SIG-M5 treated with dmso at 0.1 percent for 504 hours (cell line): ENCODE results near the gene DCAF17.

ENCODE experiments used
- DNase-seq: peaks from one replicate; lab custom pipeline; 2025; ENCODE audit not compliant: unreplicated experiment; lab: John Stamatoyannopoulos, UW

DCAF17 gene, protein sequence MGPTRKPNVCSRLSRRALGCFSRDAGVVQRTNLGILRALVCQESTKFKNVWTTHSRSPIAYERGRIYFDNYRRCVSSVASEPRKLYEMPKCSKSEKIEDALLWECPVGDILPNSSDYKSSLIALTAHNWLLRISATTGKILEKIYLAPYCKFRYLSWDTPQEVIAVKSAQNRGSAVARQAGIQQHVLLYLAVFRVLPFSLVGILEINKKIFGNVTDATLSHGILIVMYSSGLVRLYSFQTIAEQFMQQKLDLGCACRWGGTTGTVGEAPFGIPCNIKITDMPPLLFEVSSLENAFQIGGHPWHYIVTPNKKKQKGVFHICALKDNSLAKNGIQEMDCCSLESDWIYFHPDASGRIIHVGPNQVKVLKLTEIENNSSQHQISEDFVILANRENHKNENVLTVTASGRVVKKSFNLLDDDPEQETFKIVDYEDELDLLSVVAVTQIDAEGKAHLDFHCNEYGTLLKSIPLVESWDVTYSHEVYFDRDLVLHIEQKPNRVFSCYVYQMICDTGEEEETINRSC

GRCh38 chr2:171434013-171434989 is at the start of gene DCAF17:
DCAF17 (plus strand) TSS chr2:171434226; CDS start chr2:171434578, 352 bp downstream.
- DNase-seq, result peak; percentile 100

DNA sequence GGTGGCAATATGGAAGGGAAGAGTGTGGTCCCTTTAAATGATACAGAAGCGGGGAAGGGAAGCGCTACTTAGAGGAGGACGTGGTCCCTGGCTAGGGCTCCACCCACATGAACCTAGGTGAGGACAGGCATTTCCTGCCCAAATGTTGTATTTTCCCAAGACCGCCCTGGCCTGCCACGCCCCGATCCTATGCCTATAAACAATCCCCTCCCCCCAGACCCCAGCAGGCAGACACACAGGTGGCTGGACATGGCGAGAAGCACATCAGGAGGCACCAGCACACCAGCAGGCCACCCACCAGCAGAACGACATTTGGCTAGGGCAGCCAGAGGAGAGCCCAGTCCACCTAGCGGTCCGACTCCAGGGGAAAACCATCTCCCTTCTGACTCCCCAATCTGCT is 47.4 kb upstream of the DCAF17 start:
- no peak for DNase-seq

- DNase-seq, result no peak
Measured at GRCh38 chr2:171387052-171387451, 47.0 kb upstream of the DCAF17 start.

DNA sequence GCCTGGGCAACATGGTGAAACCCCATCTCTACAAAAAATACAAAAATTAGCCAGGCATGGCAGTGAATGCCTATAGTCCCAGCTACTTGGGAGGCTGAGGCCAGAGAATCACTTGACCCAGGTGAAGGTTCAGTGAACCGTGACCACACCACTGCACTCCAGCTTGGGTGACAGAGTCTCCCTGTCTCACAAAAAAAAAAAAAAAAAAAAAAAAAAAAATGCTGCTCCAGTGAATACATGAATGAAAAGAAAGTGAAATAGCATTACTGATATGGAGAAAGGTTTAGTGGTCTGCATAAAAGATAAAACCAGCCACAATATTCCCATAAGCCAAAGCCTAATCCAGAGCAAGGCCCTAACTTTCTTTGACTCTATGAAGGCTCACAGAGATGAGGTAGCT is 44.7 kb upstream of the DCAF17 start:
- DNase-seq, result no peak

- no peak for DNase-seq
Measured at GRCh38 chr2:171389780-171390179, 44.2 kb upstream of the DCAF17 start.

DNA sequence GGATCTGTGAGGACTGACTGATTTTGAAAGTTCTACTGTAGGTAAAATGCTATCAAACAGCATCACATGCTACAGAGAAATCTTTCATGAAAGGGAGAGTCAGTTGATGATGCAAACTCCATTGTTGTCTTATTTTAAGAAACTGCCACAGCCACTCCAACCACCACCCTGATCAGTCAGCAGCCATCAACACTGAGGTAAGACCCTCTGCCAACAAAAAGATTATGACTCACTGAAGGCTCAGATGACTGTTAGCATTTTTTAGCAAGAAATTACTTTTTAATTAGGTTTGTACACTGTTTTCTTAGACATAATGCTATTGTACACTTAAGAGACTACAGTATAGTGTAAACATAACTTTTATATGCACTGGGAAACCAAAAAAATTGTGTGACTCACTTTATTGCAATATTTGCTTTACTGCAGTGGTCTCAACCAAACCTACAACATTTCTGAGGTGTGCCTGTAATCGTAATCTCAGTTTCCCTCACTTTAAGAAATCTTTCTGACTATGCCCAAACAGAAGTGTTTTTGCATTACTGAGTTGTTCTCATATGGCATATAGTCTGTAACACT is 43.0 kb upstream of the DCAF17 start:
- DNase-seq, result peak; percentile 66

DNA sequence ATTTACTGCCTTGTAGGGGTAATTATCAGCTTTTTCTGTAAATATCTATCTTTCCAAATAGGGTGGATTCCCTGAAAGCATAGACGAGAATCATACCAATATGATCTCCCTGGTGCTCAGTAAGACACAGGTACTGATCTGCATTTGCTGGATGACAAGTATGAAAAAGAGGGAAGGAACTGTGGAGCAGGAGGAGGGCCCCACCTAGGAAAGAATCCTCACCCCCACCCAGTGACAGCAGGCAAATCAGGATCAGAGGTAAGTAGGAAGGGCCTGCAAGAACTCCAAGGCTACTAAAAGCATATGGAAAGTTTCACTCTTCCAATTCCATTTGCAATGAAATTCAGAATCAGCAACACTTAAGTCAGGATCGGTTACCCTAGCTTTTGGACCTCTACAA is 42.5 kb upstream of the DCAF17 start:
- no peak for DNase-seq

- DNase-seq, result no peak
Measured at GRCh38 chr2:171393487-171393886, 40.5 kb upstream of the DCAF17 start.

DNA sequence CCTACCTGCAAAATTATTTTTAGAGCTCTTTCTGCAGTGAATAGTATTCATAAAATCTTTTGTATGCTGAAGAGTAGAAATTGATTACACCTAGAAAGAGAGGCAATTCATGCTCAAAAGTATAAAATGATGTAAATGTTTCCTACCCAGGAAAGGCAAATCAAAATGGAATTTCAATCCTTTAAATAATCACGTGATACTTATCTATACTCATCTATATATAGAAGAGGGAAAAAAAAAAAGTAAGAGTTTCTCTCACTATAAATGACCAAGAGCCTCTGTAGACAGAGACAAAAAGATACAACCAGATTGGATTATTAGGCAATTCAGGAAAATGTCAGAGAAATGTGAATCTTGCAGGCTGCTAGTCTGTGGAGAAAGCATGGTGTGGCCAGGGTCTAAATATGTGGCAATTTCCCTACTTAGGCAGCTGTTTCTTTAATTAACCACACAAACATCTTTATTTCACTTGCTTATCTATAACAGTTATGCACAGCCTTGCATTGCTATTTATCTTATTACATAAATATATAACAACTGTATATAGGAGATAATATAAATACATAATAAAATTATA is 39.8 kb upstream of the DCAF17 start:
- DNase-seq, result peak; percentile 74

- no peak for DNase-seq
Measured at GRCh38 chr2:171399292-171399691, 34.7 kb upstream of the DCAF17 start.

- no peak for DNase-seq
Measured at GRCh38 chr2:171400395-171400794, 33.6 kb upstream of the DCAF17 start.

DNA sequence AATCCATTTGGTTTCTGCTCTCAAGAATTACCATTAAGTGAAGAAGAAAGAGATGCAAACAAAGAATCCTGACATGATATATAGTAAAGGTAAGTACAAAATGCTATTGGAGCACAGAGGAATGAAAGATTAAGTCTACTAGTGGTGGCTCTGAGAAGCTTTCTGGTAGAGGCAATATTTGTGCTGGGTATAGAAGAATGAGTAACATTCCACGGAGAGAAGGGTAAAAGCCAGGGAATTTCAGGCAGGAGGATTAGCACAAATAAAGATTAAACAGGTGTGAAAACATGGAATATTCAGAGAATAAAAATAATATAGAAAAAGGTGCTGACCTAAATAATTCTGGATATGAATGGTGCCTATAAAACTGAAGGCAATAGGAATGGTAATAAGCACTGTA is 32.1 kb upstream of the DCAF17 start:
- no peak for DNase-seq

DNA sequence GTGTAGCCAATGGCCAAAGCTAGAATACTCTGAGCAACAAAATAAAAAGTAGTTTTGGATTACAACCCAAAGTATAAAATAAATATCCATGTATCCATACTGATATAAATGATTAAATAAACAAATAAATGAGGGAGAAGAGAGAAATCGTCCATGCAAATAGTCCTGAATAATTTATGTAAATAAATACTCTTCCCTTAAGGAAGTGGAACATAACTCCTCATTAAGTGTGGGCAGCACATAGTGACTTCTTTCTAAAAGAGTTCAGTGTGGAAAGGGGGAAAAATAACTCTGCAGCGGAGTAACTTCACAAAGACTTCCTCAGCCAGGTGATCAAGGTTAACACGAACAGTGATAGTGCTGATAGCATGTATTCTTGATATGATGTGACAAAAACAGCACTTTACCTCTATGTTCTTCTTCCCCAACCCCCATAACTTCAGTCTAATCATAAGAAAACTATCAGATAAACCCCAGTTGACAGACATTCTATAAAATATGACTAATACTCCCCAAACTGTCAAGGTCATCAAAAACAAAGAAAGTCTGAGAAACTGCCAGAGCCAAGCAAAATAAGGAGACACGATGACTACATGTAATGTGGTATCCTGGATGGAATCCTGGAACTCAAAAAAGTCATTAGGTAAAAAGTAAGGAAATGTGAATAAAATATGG is 31.0 kb upstream of the DCAF17 start:
- no peak for DNase-seq

DNA sequence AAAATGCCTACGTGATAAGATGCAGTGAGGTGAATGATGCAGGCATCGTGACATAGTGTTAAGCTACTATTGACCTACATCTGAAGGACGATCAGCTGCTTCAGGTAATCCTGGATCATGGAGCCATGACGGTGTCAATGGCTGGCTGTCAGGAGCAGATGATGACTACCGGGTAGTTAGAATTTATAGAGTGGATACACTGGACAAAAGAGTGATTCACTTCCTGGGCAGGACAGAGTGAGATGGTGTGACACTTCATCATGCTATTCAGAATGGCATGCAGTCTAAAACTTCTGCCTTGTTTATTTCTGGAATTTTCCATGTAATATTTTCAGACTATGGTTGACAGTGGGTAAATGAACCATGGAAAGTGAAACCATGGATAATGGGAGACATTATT is 29.8 kb upstream of the DCAF17 start:
- DNase-seq, result no peak

DNA sequence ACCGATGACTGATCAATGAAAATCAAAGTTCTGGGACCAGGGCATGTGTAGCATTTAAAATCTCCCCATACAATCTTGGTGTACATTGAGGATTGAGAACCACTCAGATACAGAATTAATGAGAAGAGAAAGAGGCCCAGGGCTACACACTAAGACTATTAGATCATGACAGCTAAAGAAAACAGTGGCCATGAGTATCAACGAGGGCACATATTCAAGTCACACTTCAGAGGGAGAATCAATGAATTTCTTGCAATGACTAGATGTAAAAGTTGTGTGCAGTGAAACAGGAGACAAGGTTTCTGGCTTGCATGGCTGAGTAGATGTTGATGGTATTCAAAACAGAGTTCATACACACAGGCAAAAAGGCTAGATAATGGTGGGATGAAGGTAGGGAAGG is 29.3 kb upstream of the DCAF17 start:
- no peak for DNase-seq

- no peak for DNase-seq
Measured at GRCh38 chr2:171405546-171405945, 28.5 kb upstream of the DCAF17 start.

DNA sequence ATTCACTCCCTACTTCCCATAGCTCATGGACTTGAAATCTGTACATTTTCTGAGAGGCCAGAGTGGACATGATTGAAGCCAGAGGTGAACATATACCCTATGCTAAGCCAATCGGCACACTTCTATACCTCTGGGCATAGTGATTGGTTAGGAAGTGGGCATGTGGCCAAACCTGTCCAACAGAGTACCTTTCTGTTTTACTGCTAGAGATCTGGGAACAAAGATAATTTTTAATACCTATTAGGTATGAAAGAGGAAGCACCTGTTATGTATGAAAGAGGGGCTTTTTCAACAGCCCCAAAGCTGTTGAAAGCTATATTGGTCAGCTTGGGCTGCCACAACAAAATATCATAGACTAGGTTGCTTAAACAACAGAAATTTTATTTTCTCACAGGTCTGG is 28.0 kb upstream of the DCAF17 start:
- no peak for DNase-seq

DNA sequence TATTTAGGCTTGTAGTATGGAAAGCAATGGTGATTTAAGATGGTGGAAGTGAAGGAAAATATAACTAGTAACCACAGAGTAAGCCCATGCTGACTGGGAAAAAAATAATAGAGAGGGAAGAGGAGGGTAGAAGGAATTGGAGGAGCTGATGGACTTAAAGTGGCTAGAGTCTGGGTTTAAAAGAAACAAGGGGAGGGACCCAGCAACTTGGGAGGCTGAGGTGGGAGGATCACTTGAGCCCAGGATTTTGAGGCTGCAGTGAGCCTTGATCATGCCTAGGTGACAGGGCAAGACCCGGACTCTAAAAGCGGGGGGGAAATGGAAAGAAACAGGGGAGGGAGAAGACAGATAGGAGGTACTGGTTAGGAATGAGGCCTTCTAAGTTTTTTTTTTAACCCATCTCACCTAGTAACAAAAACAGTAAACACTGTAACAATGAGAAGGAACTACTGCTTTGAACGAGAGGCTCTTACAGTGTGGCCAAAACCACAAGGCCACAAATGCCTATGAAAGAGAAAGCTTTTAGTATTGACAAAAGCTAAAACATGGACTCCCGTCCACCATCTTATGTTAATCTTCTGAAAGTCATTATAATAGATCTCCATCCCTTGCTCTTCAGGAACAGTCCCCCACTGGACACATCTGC is 26.9 kb upstream of the DCAF17 start:
- no peak for DNase-seq

GRCh38 chr2:171407676-171408044 is 26.4 kb upstream of the DCAF17 start:
- DNase-seq, result no peak

DNA sequence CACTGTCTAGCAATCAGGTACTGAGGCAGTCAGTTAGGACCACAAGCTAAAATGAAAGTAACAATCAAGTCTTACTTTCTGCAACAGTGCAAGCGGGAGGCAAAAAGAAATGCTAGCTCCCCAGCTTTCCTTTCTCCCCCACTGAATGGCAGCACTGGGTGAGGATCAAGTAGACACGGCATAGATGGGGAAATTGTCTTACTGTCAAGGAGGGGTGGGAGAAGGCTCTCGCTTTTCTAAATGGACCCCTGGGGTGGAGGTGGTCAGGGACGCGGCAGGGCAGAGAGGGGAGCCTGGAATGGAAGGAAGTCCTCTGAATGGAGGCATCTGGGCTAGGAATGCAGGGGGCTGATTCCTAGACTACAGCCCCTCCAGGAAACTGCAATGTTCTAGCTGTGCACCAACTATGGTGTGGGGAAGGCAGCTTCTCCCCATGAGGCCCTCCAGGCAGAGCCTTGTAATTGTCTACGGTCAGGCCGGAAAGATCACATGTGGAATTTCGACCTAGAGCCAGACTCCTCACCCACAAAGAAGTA is 24.5 kb upstream of the DCAF17 start:
- DNase-seq, result no peak
